ENCODE data around the gene COL4A1.

Gene COL4A1

GRCh38 chr13:110291286-110291685 lies 15.7 kb downstream of the COL4A1 start:
- DNase-seq, result no peak

GRCh38 chr13:110290826-110291225 lies 16.1 kb downstream of the COL4A1 start:
- DNase-seq, result no peak

- no peak for DNase-seq
Measured at GRCh38 chr13:110290153-110290552, 16.8 kb downstream of the COL4A1 start.

- no peak for DNase-seq
Measured at GRCh38 chr13:110289661-110290060, 17.3 kb downstream of the COL4A1 start.

GRCh38 chr13:110289174-110289573 lies 17.8 kb downstream of the COL4A1 start:
- no peak for DNase-seq

GRCh38 chr13:110286833-110287819 lies 19.8 kb downstream of the COL4A1 start:
- no peak for DNase-seq

- no peak for DNase-seq
Measured at GRCh38 chr13:110285991-110286832, 20.7 kb downstream of the COL4A1 start.

GRCh38 chr13:110284779-110285484 lies 22.0 kb downstream of the COL4A1 start:
- no peak for DNase-seq

GRCh38 chr13:110283736-110284517 lies 23.0 kb downstream of the COL4A1 start:
- no peak for DNase-seq

- no peak for DNase-seq
Measured at GRCh38 chr13:110282316-110282841, 24.6 kb downstream of the COL4A1 start.

- DNase-seq, result no peak
Measured at GRCh38 chr13:110281736-110282135, 25.2 kb downstream of the COL4A1 start.

GRCh38 chr13:110280985-110281688 lies 25.8 kb downstream of the COL4A1 start:
- no peak for DNase-seq

- no peak for DNase-seq
Measured at GRCh38 chr13:110280231-110280813, 26.6 kb downstream of the COL4A1 start.

GRCh38 chr13:110279684-110280083 lies 27.3 kb downstream of the COL4A1 start:
- DNase-seq, result no peak

- no peak for DNase-seq
Measured at GRCh38 chr13:110278859-110279258, 28.1 kb downstream of the COL4A1 start.

GRCh38 chr13:110277357-110277975 lies 29.5 kb downstream of the COL4A1 start:
- DNase-seq, result no peak

GRCh38 chr13:110276553-110276950 lies 30.4 kb downstream of the COL4A1 start:
- DNase-seq, result no peak

- DNase-seq, result no peak
Measured at GRCh38 chr13:110275931-110276552, 30.9 kb downstream of the COL4A1 start.

GRCh38 chr13:110274687-110275086 lies 32.3 kb downstream of the COL4A1 start:
- no peak for DNase-seq

- no peak for DNase-seq
Measured at GRCh38 chr13:110273254-110273653, 33.7 kb downstream of the COL4A1 start.

Data from SW 1271 (cell line).